NT2/D1 (cell line): ENCODE results near the gene PTCD1.

Experiments
- YY1 ChIP-seq: IDR thresholded peaks from 2 replicates; pipeline ENCODE4 v1.6.1; 2011; ENCODE audit not compliant: insufficient read length, insufficient read depth
- ZNF274 ChIP-seq: IDR thresholded peaks from 2 replicates; pipeline ENCODE4 v1.6.1; 2011; ENCODE audit warnings: mild to moderate bottlenecking, low read depth, low read length

GRCh38 chr7:99428972-99429566, 9.5 kb downstream of the PTCD1 start:
- TF ChIP-seq YY1 (no peak), ZNF274 (no peak)
